Activated CD8-positive, alpha-beta T cell treated with anti-CD3 and anti-CD28 coated beads, Interleukin-2, amount 10 ng/mL, durations not matched to agents 7 days and 5 days (primary cell): Measurements from ENCODE around the gene ZNF345. TPM values are rescaled to one million over a fixed set of nuclear protein-coding genes. Genes with fewer than 3 reads are reported as not detected.

Experiments
- total RNA-seq, 2 experiments: library from RNA; stranded (reverse); gene quantifications; one replicate each; pipeline ENCODE4 v1.2.3, GENCODE V29; 2021

Gene ZNF345
- total RNA-seq, 2 experiments from 2014 or later, result 4.6 to 4.9 TPM

Other genes starting within 250 kb of the ZNF345 start
- gene ZNF382, start 245.6 kb upstream of the ZNF345 start, total RNA-seq, result 10 to 100 TPM; 12.0 to 13.3 TPM
- gene ZNF461, start 184.0 kb upstream of the ZNF345 start, total RNA-seq, result 1 to 10 TPM; 6.2 to 7.3 TPM
- gene ZNF567, start 163.3 kb upstream of the ZNF345 start, total RNA-seq, result 10 to 100 TPM; 10.1 to 12.5 TPM
- 10 to 100 TPM in 1 of 2 experiments, 1 to 10 TPM in 1; 9.8 to 12.5 TPM for gene ZNF850, start 78.1 kb upstream of the ZNF345 start, total RNA-seq
- gene ZNF790, start 12.5 kb upstream of the ZNF345 start, total RNA-seq, result 1 to 10 TPM; 8.0 to 9.5 TPM
- gene ZNF829, start 65.4 kb downstream of the ZNF345 start, total RNA-seq, result 1 to 10 TPM; 5.7 to 6.0 TPM
- 1 to 10 TPM; 7.0 to 8.0 TPM for gene ZNF568, start 65.5 kb downstream of the ZNF345 start, total RNA-seq
- gene ZNF420, start 227.6 kb downstream of the ZNF345 start, total RNA-seq, result 10 to 100 TPM; 10.3 to 11.6 TPM